Thyroid gland (tissue), 4 donors: Measurements from ENCODE around the gene GAB4. TPM values are rescaled to one million over a fixed set of nuclear protein-coding genes. Genes with fewer than 3 reads are reported as not detected.

Experiments used
- DNase-seq, 2 donors: peaks; one replicate each; pipeline ENCODE4 v3.0.0-alpha.2; 2019
- H3K27ac ChIP-seq, 3 donors: fragments of 200-600 bp; sonication (generic); 1 replicate in 2 of 3; 2 replicates in 1 of 3; pipeline ENCODE4 v1.5.1; 2016 to 2019; ENCODE audit warnings: mild to moderate bottlenecking in 1 of 3, moderate library complexity in 1 of 3
- H3K27me3 ChIP-seq: fragments of 200-600 bp; sonication (generic); one replicate; pipeline ENCODE4 v1.5.1; 2019
- H3K36me3 ChIP-seq, 2 donors: fragments of 200-600 bp; sonication (generic); one replicate each; pipeline ENCODE4 v1.5.1; 2016 to 2019
- H3K4me1 ChIP-seq, 2 donors: fragments of 200-600 bp; sonication (generic); one replicate each; pipeline ENCODE4 v1.5.1; 2017 to 2019
- H3K4me3 ChIP-seq, 3 donors: fragments of 200-600 bp; sonication (generic); replicated peaks in 1 of 3; 1 replicate in 2 of 3; 2 replicates in 1 of 3; pipeline ENCODE4 v1.5.1; 2016; ENCODE audit warnings: mild to moderate bottlenecking in 1 of 3
- H3K9me3 ChIP-seq: fragments of 200-600 bp; sonication (generic); one replicate; pipeline ENCODE4 v1.5.1; 2017
- CTCF ChIP-seq, 6 experiments: fragments of 200-600 bp in 3 of 6; fragments of 450-650 bp in 3 of 6; sonication (generic) in 3 of 6; IDR thresholded peaks; one replicate each; pipeline ENCODE4 v1.5.1; 2016 to 2019; ENCODE audit warnings: antibody characterized with exemption in 6 of 6, mild to moderate bottlenecking in 2 of 6, inconsistent platforms in 1 of 6, moderate library complexity in 1 of 6
- POLR2A ChIP-seq, 2 donors: fragments of 450-650 bp; IDR thresholded peaks; one replicate each; pipeline ENCODE4 v1.6.1; 2017; ENCODE audit warnings: antibody characterized with exemption in 2 of 2, mild to moderate bottlenecking in 2 of 2, moderate library complexity in 1 of 2
- WGBS, 2 donors: methylation state at CpG; one replicate each; pipeline ENCODE4 v1.1.5; 2017; 5-methylcytosine and 5-hydroxymethylcytosine counted together
- intact Hi-C: fragments of 100-400 bp; cut with DNase I; formaldehyde crosslinking; loops from one replicate; pipeline ENCODE4 v1.15.1; 2023
- total RNA-seq, 4 donors: library from RNA; depleted of rRNA; stranded (reverse); fragments of >200 nt; gene quantifications; one replicate each; pipeline ENCODE4 v1.2.3, GENCODE V29; 2016

Gene GAB4
- total RNA-seq, 4 donors from 2014 or later: not detected

GRCh38 chr22:16989915-16990314, 18.1 kb downstream of the GAB4 start:
- Histone ChIP-seq H3K4me1 (no peaks in the 10 kb centered on the region), H3K27me3 (no peaks in the 10 kb centered on the region), H3K36me3 (no peaks in the 10 kb centered on the region), H3K27ac (no peak overlapping the region), H3K9me3 (no peaks in the 10 kb centered on the region), H3K4me3 (no peak overlapping the region)
- no peak for DNase-seq
- WGBS, 2 donors: 82% methylated on average over 6 of the region's 6 CpGs
- intact Hi-C loops: no loop called here
- TF ChIP-seq POLR2A (IDR thresholded peaks at IDR 0.05): no peak

- Histone ChIP-seq H3K27ac (no peak overlapping the region), H3K9me3 (no peaks in the 10 kb centered on the region), H3K4me1 (no peaks in the 10 kb centered on the region), H3K4me3 (no peak overlapping the region), H3K36me3 (no peaks in the 10 kb centered on the region), H3K27me3 (no peaks in the 10 kb centered on the region)
- WGBS, 2 donors: 64 to 100% methylated on average over 1 to 4 of the region's 6 CpGs
- DNase-seq: no peak
- TF ChIP-seq POLR2A (IDR thresholded peaks at IDR 0.05): no peak
- TF ChIP-seq CTCF (IDR thresholded peaks at IDR 0.05): no peak
- intact Hi-C loops: no loop called here
Observed at GRCh38 chr22:16988257-16988656, 19.8 kb downstream of the GAB4 start.

GRCh38 chr22:16987822-16988221, 20.2 kb downstream of the GAB4 start:
- H3K36me3 ChIP-seq: no peaks in the 10 kb centered on the region
- DNase-seq: no peak
- no peaks in the 10 kb centered on the region for H3K4me1 ChIP-seq
- H3K27me3 ChIP-seq: no peaks in the 10 kb centered on the region
- H3K27ac ChIP-seq: no peak overlapping the region
- intact Hi-C loops: no loop called here
- 70 to 75% methylated on average over 7 of the region's 7 CpGs for WGBS, 2 donors
- TF ChIP-seq POLR2A (IDR thresholded peaks at IDR 0.05) (no peak), CTCF (IDR thresholded peaks at IDR 0.05) (no peak)
- H3K4me3 ChIP-seq: no peak overlapping the region
- H3K9me3 ChIP-seq: no peaks in the 10 kb centered on the region

GRCh38 chr22:16975155-16975885, 32.7 kb downstream of the GAB4 start:
- 65 to 68% methylated on average over 8 to 10 of the region's 10 CpGs for WGBS, 2 donors
- Histone ChIP-seq H3K27me3 (no peaks in the 10 kb centered on the region), H3K4me1 (no peaks in the 10 kb centered on the region), H3K27ac (no peak overlapping the region), H3K9me3 (no peaks in the 10 kb centered on the region), H3K4me3 (no peak overlapping the region), H3K36me3 (no peaks in the 10 kb centered on the region)
- TF ChIP-seq CTCF (IDR thresholded peaks at IDR 0.05) (no peak), POLR2A (IDR thresholded peaks at IDR 0.05) (no peak)
- no peak for DNase-seq
- intact Hi-C loops: no loop called here

GRCh38 chr22:16974298-16975084, 33.5 kb downstream of the GAB4 start:
- intact Hi-C loops: no loop called here
- Histone ChIP-seq H3K36me3 (no peaks in the 10 kb centered on the region), H3K27me3 (no peaks in the 10 kb centered on the region), H3K4me3 (no peak overlapping the region), H3K4me1 (no peaks in the 10 kb centered on the region), H3K27ac (no peak overlapping the region), H3K9me3 (no peaks in the 10 kb centered on the region)
- TF ChIP-seq CTCF (IDR thresholded peaks at IDR 0.05) (no peak), POLR2A (IDR thresholded peaks at IDR 0.05) (no peak)
- 77 to 80% methylated on average over 10 to 11 of the region's 11 CpGs for WGBS, 2 donors
- DNase-seq: no peak
